Measurements from ENCODE around the gene HNRNPUL2. TPM values are rescaled to one million over a fixed set of nuclear protein-coding genes. Genes with fewer than 3 reads are reported as not detected.

Gene HNRNPUL2
- total and polyA plus RNA-seq, 2 of the 8 experiments (the other 6 are each of a cell fraction or from before 2014, with no cell fraction given), result 14.9 to 46.4 TPM

DNA sequence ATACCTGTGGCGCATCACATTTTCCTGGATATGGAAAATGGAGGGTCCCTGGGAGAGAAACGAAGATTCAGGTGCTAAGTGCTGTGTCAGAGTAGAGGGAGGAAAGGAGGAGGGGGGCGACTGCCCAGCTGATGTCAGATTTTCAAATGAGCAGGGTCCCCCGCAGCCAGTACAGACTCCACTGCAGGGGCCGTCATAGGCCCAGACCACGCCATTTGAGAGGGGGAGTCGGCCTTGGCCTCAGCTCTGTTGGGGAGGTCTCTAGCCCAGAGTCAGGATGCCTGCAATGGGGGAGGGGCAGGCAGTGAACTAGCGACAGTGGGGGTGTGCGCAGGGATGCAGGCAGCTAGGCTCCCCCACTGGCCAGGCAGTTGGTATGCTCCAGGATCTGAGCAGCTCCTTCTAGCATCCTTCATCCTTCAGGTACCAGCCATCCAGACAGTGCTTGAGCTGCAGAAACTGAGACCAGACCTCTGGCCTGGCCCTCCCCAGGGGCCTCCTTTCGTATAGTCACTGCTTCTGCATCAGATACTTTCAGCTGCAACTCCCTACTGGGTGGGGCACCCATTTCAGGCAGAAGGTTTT, 19.9 kb downstream of the HNRNPUL2 start, which contains the start of the genes BSCL2 and GNG3:
BSCL2 (minus strand) TSS at position 148 of the 585 bp plus-strand sequence. CDS start 229 bp downstream, outside the sequence.
GNG3 (plus strand) TSS at position 400 of the 585 bp plus-strand sequence. CDS start 620 bp downstream, outside the sequence.
- Histone ChIP-seq H2BK120ac (replicated peaks; ENCODE audit: low read depth, low read length) (peak within 1 kb of the TSS; percentile 72), H3K4me2 (ENCODE audit: insufficient read depth in 1 of 2, low read depth in 2 of 2, low read length in 2 of 2) (peak within 1 kb of the TSS; percentile 99), H2BK20ac (ENCODE audit: low read length) (0 out of 2 replicates have a peak within 1 kb of the TSS, but pooled peaks have one; percentile 66), H3K9me3 (ENCODE audit: insufficient read depth in 2 of 2, low read depth in 1 of 2, low read length in 1 of 2) (no peaks in the 10 kb centered on the region), H3K79me1 (ENCODE audit: low read depth, low read length) (no peaks in the 10 kb centered on the region; the same call in 1 of the 2 replicates), H3K36me3 (ENCODE audit: control insufficient read depth in 2 of 4, insufficient read depth in 4 of 4, low read length in 3 of 4) (peaks cover 4 to 19% (median 9%) of the 10 kb centered on the region in 4 experiments; a peak in 7 of 8 replicates), H3K79me2 (ENCODE audit: control insufficient read depth in 1 of 2, insufficient read depth in 2 of 2, low read length in 2 of 2) (peaks cover 0 to 7% of the 10 kb centered on the region in 2 experiments; a peak in 1 of 4 replicates), H4K8ac (ENCODE audit: extremely low read depth, insufficient read depth, low read length) (0 out of 2 replicates have a peak within 1 kb of the TSS, but pooled peaks have one; percentile 7), H2BK15ac (ENCODE audit: low read length) (peak within 1 kb of the TSS; percentile 81; the same call in 1 of the 2 replicates), H2BK12ac (ENCODE audit: low read depth, low read length) (peak within 1 kb of the TSS; percentile 86; the same call in 1 of the 2 replicates), H3K9ac (replicated peaks in 1 of 4; ENCODE audit: extremely low read depth in 1 of 4, low read depth in 3 of 4, low read length in 3 of 4) (peak within 1 kb of the TSS in 3 of 4 experiments; percentile 52 to 76 (median 74); a peak in 6 of 7 replicates), H3K18ac (ENCODE audit: extremely low read depth, low read length) (peak within 1 kb of the TSS; percentile 79), H2AFZ (ENCODE audit: low read length) (no peak within 1 kb of the TSS), H3K14ac (ENCODE audit: insufficient read length) (no peak within 1 kb of the TSS), H3K4me3 (ENCODE audit: extremely low read depth in 1 of 4, insufficient read depth in 2 of 4, low read depth in 3 of 4, low read length in 4 of 4) (peak within 1 kb of the TSS; percentile 68 to 89 (median 84)), H4K91ac (replicated peaks; ENCODE audit: insufficient read length, low read length) (peak within 1 kb of the TSS; percentile 67), H3K23ac (ENCODE audit: insufficient read length) (no peak within 1 kb of the TSS), H3K27me3 (replicated peaks in 1 of 4; ENCODE audit: control insufficient read depth in 3 of 4, extremely low read depth in 1 of 4, insufficient read depth in 3 of 4, low read length in 3 of 4) (no peaks in the 10 kb centered on the region), H2AK5ac (ENCODE audit: low read depth, low read length) (peak within 1 kb of the TSS; percentile 25), H3K4ac (replicated peaks; ENCODE audit: insufficient read length, low read depth, low read length) (peak within 1 kb of the TSS; percentile 75), H3K4me1 (replicated peaks in 1 of 4; ENCODE audit: control insufficient read depth in 3 of 4, insufficient read depth in 4 of 4, low read length in 3 of 4) (peaks cover 7 to 34% (median 20%) of the 10 kb centered on the region in 4 experiments), H3K23me2 (ENCODE audit: low read depth, low read length) (peaks cover 22% of the 10 kb centered on the region), H4K20me1 (replicated peaks in 1 of 2; ENCODE audit: control insufficient read depth in 1 of 2, insufficient read depth in 2 of 2, low read length in 2 of 2) (no peaks in the 10 kb centered on the region), H2BK5ac (ENCODE audit: low read depth, low read length) (peak within 1 kb of the TSS; percentile 86), H3K27ac (ENCODE audit: low read depth, low read length) (peak within 1 kb of the TSS; percentile 46), H4K5ac (ENCODE audit: insufficient read length, low read depth, low read length) (peak within 1 kb of the TSS; percentile 38), H3K56ac (replicated peaks; ENCODE audit: insufficient read length, low read depth, low read length) (no peak within 1 kb of the TSS)
- CTCF ChIA-PET (ENCODE audit: partially characterized antibody), result interaction anchor here (1.2 to 3.8 kb wide), 6 partner anchors 18 to 150 kb away, joined by 3 to 21 read pairs (median 6); partner anchors contain the start of genes C11orf98, CSKMT, LRRN4CL and TAF6L
- peak; percentile 93 to 96 for DNase-seq (ENCODE audit: low read depth in 1 of 2, low spot score in 2 of 2)
- 2% methylated on average over 9 of the region's 10 CpGs; no CpG with 5 or more reads in 1 of the 2 experiments for WGBS, 2 experiments (ENCODE audit: extremely low coverage in 1 of 2, insufficient coverage in 1 of 2, insufficient read length in 1 of 2, insufficient replicate concordance in 2 of 2, low coverage in 1 of 2, low lambda C conversion rate in 2 of 2, missing lambda C conversion rate in 1 of 2)
- peak; percentile 28 for FAIRE-seq
- POLR2A ChIA-PET (ENCODE audit: partially characterized antibody), result interaction anchor here (0.6 to 61.4 kb wide), 27 partner anchors 9 to 420 kb away, joined by 3 to 2041 read pairs (median 9); partner anchors contain the start of genes C11orf98, CSKMT, EEF1G and EML3
- no peak for TF ChIP-seq GTF2F1 (IDR thresholded peaks at IDR 0.05; ENCODE audit: borderline replicate concordance, low read depth, low read length)
- no peak for TF ChIP-seq CBX5 (IDR thresholded peaks at IDR 0.05; ENCODE audit: low read depth, low read length)
- TF ChIP-seq TCF12 (IDR thresholded peaks at IDR 0.05; ENCODE audit: low read depth, low read length), result peak; percentile 61; the same call in 1 of the 2 replicates
- TF ChIP-seq SRF (IDR thresholded peaks at IDR 0.05; ENCODE audit: low read depth, low read length), result no peak
- peak; percentile 100 for TF ChIP-seq CHD1 (IDR thresholded peaks at IDR 0.05; ENCODE audit: low read depth, low read length)
- peak; percentile 39 for TF ChIP-seq ASH2L (IDR thresholded peaks at IDR 0.05; ENCODE audit: low read length)
- TF ChIP-seq TBP (IDR thresholded peaks at IDR 0.05; ENCODE audit: low read depth, low read length), result peak; percentile 68; the same call in 1 of the 2 replicates
- TF ChIP-seq ZNF274 (IDR thresholded peaks at IDR 0.05; ENCODE audit: borderline replicate concordance, extremely low read depth, low read length), result no peak
- no peak for TF ChIP-seq RBBP5 (IDR thresholded peaks at IDR 0.05; ENCODE audit: borderline replicate concordance, low read depth, low read length)
- TF ChIP-seq SP4 (IDR thresholded peaks at IDR 0.05; ENCODE audit: low read length), result peak; percentile 80; the same call in 1 of the 2 replicates
- TF ChIP-seq, protein P1, sequence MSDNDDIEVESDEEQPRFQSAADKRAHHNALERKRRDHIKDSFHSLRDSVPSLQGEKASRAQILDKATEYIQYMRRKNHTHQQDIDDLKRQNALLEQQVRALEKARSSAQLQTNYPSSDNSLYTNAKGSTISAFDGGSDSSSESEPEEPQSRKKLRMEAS (IDR thresholded peaks at IDR 0.05), result peak; percentile 91
- TF ChIP-seq POLR2AphosphoS5 (IDR thresholded peaks at IDR 0.05; ENCODE audit: low read depth, low read length), result peak; percentile 96
- no peak for TF ChIP-seq BCL11A (IDR thresholded peaks at IDR 0.05; ENCODE audit: low read depth in 2 of 2, low read length in 2 of 2)
